H9 (cell line): Measurements from ENCODE around the gene KRT71. TPM values are rescaled to one million over a fixed set of nuclear protein-coding genes. Genes with fewer than 3 reads are reported as not detected.

ENCODE experiments used
- DNase-seq: peaks from one replicate; pipeline ENCODE4 v3.0.0-alpha.2; 2017
- H2AFZ ChIP-seq: one replicate; pipeline ENCODE4 v1.6.1; 2013; ENCODE audit warnings: mild to moderate bottlenecking, low read length, control low read depth, moderate library complexity
- H2AK5ac ChIP-seq: 2 replicates; pipeline ENCODE4 v1.6.1; 2013; ENCODE audit warnings: low read length, control low read depth, mixed read lengths; ENCODE audit not compliant: insufficient read length
- H2BK120ac ChIP-seq: one replicate; pipeline ENCODE4 v1.6.1; 2013; ENCODE audit warnings: low read depth, mild to moderate bottlenecking, low read length, control low read depth, inconsistent platforms; ENCODE audit not compliant: poor library complexity, severe bottlenecking
- H2BK12ac ChIP-seq: 2 replicates; pipeline ENCODE4 v1.6.1; 2013; ENCODE audit warnings: low read length, control low read depth, mixed read lengths, low read depth; ENCODE audit not compliant: insufficient read length
- H2BK15ac ChIP-seq: 2 replicates; pipeline ENCODE4 v1.6.1; 2013; ENCODE audit warnings: low read depth, low read length, control low read depth
- H2BK20ac ChIP-seq: one replicate; pipeline ENCODE4 v1.6.1; 2013; ENCODE audit warnings: low read depth, mild to moderate bottlenecking, low read length, control low read depth, inconsistent platforms; ENCODE audit not compliant: poor library complexity, severe bottlenecking
- H2BK5ac ChIP-seq: 2 replicates; pipeline ENCODE4 v1.6.1; 2013; ENCODE audit warnings: low read length, control low read depth, mixed read lengths; ENCODE audit not compliant: insufficient read length
- H3K14ac ChIP-seq: 2 replicates; pipeline ENCODE4 v1.6.1; 2013; ENCODE audit warnings: low read length, control low read depth; ENCODE audit not compliant: insufficient read depth
- H3K18ac ChIP-seq: 2 replicates; pipeline ENCODE4 v1.6.1; 2013; ENCODE audit warnings: low read depth, mild to moderate bottlenecking, mixed read lengths, low read length, control low read depth; ENCODE audit not compliant: insufficient read length
- H3K23ac ChIP-seq: 2 replicates; pipeline ENCODE4 v1.6.1; 2013; ENCODE audit warnings: low read length, control low read depth, mixed read lengths, low read depth; ENCODE audit not compliant: insufficient read length
- H3K23me2 ChIP-seq: 2 replicates; pipeline ENCODE4 v1.6.1; 2013; ENCODE audit warnings: low read depth, mild to moderate bottlenecking, mixed read lengths, low read length, control low read depth; ENCODE audit not compliant: insufficient read length, poor library complexity, severe bottlenecking
- H3K27ac ChIP-seq: 2 replicates; pipeline ENCODE4 v1.5.1; 2013; ENCODE audit warnings: low read length, control low read depth, mixed read lengths, low read depth; ENCODE audit not compliant: insufficient read length
- H3K27me3 ChIP-seq: 2 replicates; pipeline ENCODE4 v1.6.1; 2013; ENCODE audit warnings: low read length, control low read depth, inconsistent platforms; ENCODE audit not compliant: insufficient read depth
- H3K4ac ChIP-seq: 2 replicates; pipeline ENCODE4 v1.6.1; 2013; ENCODE audit warnings: low read depth, mild to moderate bottlenecking, control low read depth, inconsistent platforms, low read length, moderate library complexity
- H3K4me1 ChIP-seq: 2 replicates; pipeline ENCODE4 v1.6.1; 2013; ENCODE audit warnings: low read length, control low read depth, inconsistent platforms; ENCODE audit not compliant: insufficient read depth
- H3K4me2 ChIP-seq: 2 replicates; pipeline ENCODE4 v1.6.1; 2013; ENCODE audit warnings: low read length, control low read depth, mixed read lengths; ENCODE audit not compliant: insufficient read length, insufficient read depth
- H3K56ac ChIP-seq: 2 replicates; pipeline ENCODE4 v1.6.1; 2013; ENCODE audit warnings: low read depth, mild to moderate bottlenecking, mixed read lengths, low read length, control low read depth; ENCODE audit not compliant: insufficient read length
- H3K79me1 ChIP-seq: 2 replicates; pipeline ENCODE4 v1.6.1; 2013; ENCODE audit warnings: low read depth, mild to moderate bottlenecking, moderate library complexity, low read length, control low read depth, inconsistent platforms; ENCODE audit not compliant: insufficient read depth, poor library complexity, severe bottlenecking
- H3K79me2 ChIP-seq: 2 replicates; pipeline ENCODE4 v1.6.1; 2013; ENCODE audit warnings: low read length, control low read depth, inconsistent platforms; ENCODE audit not compliant: insufficient read depth
- H3K9ac ChIP-seq: 2 replicates; pipeline ENCODE4 v1.6.1; 2013; ENCODE audit warnings: low read length, control low read depth, mixed read lengths; ENCODE audit not compliant: insufficient read length; ENCODE audit errors: extremely low read depth
- H3K9me3 ChIP-seq: one replicate; pipeline ENCODE4 v1.6.1; 2013; ENCODE audit warnings: low read depth, low read length, inconsistent platforms; ENCODE audit not compliant: control insufficient read depth
- H3T11ph ChIP-seq: one replicate; pipeline ENCODE4 v1.6.1; 2013; ENCODE audit warnings: mild to moderate bottlenecking, low read length, control low read depth, inconsistent platforms
- H4K20me1 ChIP-seq: one replicate; pipeline ENCODE4 v1.6.1; 2013; ENCODE audit not compliant: control insufficient read depth, insufficient read length, insufficient read depth
- H4K5ac ChIP-seq: 2 replicates; pipeline ENCODE4 v1.6.1; 2013; ENCODE audit warnings: low read depth, mild to moderate bottlenecking, mixed read lengths, low read length, control low read depth; ENCODE audit not compliant: insufficient read length
- H4K8ac ChIP-seq: replicated peaks from 2 replicates; pipeline ENCODE4 v1.6.1; 2013; ENCODE audit warnings: low read length, control low read depth, mixed read lengths, low read depth; ENCODE audit not compliant: insufficient read length
- H4K91ac ChIP-seq: 2 replicates; pipeline ENCODE4 v1.6.1; 2013; ENCODE audit warnings: low read depth, mild to moderate bottlenecking, moderate library complexity, mixed read lengths, low read length, control low read depth; ENCODE audit not compliant: insufficient read length
- H3K27ac Mint-ChIP-seq, 3 experiments: 2 replicates in 2 of 3; 3 replicates in 1 of 3; pipeline ENCODE4 v1.8.0; 2020 to 2021; ENCODE audit warnings: mixed read lengths in 3 of 3, mild to moderate bottlenecking in 1 of 3, moderate library complexity in 1 of 3
- H3K27me3 Mint-ChIP-seq: 2 replicates; pipeline ENCODE4 v1.8.0; 2021; ENCODE audit warnings: low read depth, mild to moderate bottlenecking, moderate library complexity, mixed read lengths
- H3K36me3 Mint-ChIP-seq, 3 experiments: 2 replicates in 2 of 3; 3 replicates in 1 of 3; pipeline ENCODE4 v1.8.0; 2020 to 2021; ENCODE audit warnings: low read depth in 3 of 3, mixed read lengths in 3 of 3; ENCODE audit not compliant: insufficient read depth in 1 of 3
- H3K4me1 Mint-ChIP-seq, 2 experiments: 2 replicates each; pipeline ENCODE4 v1.8.0; 2020; ENCODE audit warnings: mixed read lengths in 2 of 2
- H3K4me3 Mint-ChIP-seq, 2 experiments: 2 replicates in 1 of 2; 3 replicates in 1 of 2; pipeline ENCODE4 v1.8.0; 2020 to 2021; ENCODE audit warnings: mild to moderate bottlenecking in 2 of 2, mixed read lengths in 2 of 2, moderate library complexity in 1 of 2
- H3K9me3 Mint-ChIP-seq, 2 experiments: 2 replicates in 1 of 2; 3 replicates in 1 of 2; pipeline ENCODE4 v1.8.0; 2020; ENCODE audit warnings: mild to moderate bottlenecking in 2 of 2, mixed read lengths in 2 of 2, moderate library complexity in 1 of 2
- CTCF ChIP-seq: fragments of 200-600 bp; sonication (generic); conservative IDR thresholded peaks from 3 replicates; pipeline ENCODE4 v1.8.0; 2021; ENCODE audit warnings: antibody characterized with exemption, mild to moderate bottlenecking
- WGBS: extraction: QIAGEN DNeasy Blood & Tissue Kit; methylation state at CpG from one replicate; pipeline ENCODE4 v1.1.7; 2013; ENCODE audit warnings: missing lambda C conversion rate, low lambda C conversion rate, mixed read lengths; ENCODE audit not compliant: insufficient read length; ENCODE audit errors: extremely low coverage; 5-methylcytosine and 5-hydroxymethylcytosine counted together
- total RNA-seq: library from RNA; stranded (reverse); gene quantifications from 2 replicates; pipeline ENCODE4 v1.2.1, GENCODE V29; 2021

KRT71 gene
- total RNA-seq, 1 experiment from 2014 or later: not detected

- WGBS: no CpG with 5 or more reads among the region's 3 CpGs
- TF ChIP-seq CTCF: no peak
These were observed 23.0 kb upstream of the KRT71 start for GRCh38 chr12:52575948-52576347.

More at GRCh38 chr12:52575948-52576347, 23.0 kb upstream of the KRT71 start:
- H3K9me3 Mint-ChIP-seq: no peaks in the 10 kb centered on the region
- Histone ChIP-seq H2BK120ac (no peak overlapping the region), H2AFZ (no peak overlapping the region), H3K23me2 (no peaks in the 10 kb centered on the region), H3K79me2 (no peaks in the 10 kb centered on the region), H2BK15ac (no peak overlapping the region), H3K79me1 (no peaks in the 10 kb centered on the region), H3K27me3 (no peaks in the 10 kb centered on the region), H2BK5ac (no peak overlapping the region), H3K4me2 (no peak overlapping the region), H3K9me3 (no peaks in the 10 kb centered on the region), H3T11ph (no peak overlapping the region), H4K8ac (no peak overlapping the region), H3K4me1 (no peaks in the 10 kb centered on the region), H4K5ac (no peak overlapping the region), H3K4ac (no peak overlapping the region), H3K9ac (no peak overlapping the region), H3K18ac (no peak overlapping the region), H4K91ac (no peak overlapping the region), H4K20me1 (no peaks in the 10 kb centered on the region), H2BK12ac (no peak overlapping the region), H3K27ac (no peak overlapping the region), H3K23ac (no peak overlapping the region), H3K56ac (no peak overlapping the region), H2AK5ac (no peak overlapping the region), H2BK20ac (no peak overlapping the region), H3K14ac (no peak overlapping the region)
- H3K4me1 Mint-ChIP-seq: peaks cover 3 to 8% of the 10 kb centered on the region in 2 experiments; a peak in 3 of 4 replicates
- no peak overlapping the region for H3K4me3 Mint-ChIP-seq
- no peak for DNase-seq
- no peak overlapping the region for H3K27ac Mint-ChIP-seq
- no peaks in the 10 kb centered on the region for H3K36me3 Mint-ChIP-seq
- peaks cover 12% of the 10 kb centered on the region for H3K27me3 Mint-ChIP-seq
